Fibroblast of skin of right biceps (primary cell): Measurements from ENCODE around the gene RPS2.
"Not testable (repeated sequence)": the region's sequence is repeated elsewhere in the genome, so short reads cannot be mapped to it uniquely, and the experiment has no call there.

Source experiments
- DNase-seq: peaks from one replicate; pipeline ENCODE4 v3.0.0-alpha.2; 2013

The RPS2 gene

DNA sequence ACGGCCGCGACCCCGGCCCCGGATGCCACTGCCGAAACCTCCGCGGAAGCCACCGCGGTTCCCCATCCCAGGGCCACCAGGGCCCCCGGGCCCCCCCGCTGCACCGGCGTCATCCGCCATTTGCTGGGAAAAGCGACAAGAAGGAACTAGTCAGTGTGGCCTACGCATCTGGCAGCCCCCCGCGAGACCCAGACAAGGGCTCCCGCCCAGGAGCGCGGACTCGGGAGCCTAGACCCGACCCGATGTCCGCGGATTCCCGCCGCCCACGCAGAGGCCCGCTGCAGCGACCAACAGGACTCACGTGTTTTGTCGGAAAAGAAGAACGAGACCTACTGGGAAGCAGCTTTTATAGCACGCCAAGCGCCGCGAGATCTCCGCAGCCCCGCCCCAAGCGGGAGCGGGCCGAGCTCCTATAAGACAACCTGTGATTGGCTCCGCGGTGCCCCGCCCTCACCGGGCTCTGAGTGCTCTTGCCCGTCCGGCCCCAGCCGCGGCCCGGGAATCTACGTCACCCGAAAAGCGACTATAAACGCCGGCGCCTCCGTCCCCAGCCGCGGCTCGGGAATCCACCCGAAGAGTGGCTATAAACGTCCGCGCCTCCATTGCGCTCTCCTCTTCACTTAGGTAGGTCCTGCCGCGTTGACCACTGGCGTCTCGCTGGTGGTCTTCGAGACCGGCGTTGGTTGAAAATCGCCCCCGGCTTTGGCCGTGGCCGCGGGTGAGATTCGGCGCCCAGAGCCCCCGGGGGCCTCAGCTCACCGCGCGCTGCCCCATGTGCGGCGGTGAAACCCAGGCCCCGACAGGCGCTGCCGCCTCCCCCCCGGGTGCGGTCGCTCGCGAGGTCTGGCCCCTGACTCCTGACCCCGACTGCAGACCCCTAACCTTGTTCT, at the start of gene RPS2:
Gene RPS2, minus strand, starts transcription at position 321 of the 890 bp plus-strand sequence. Its CDS starts 201 bp downstream, at position 120.
- DNase-seq, result peak; percentile 99

DNA sequence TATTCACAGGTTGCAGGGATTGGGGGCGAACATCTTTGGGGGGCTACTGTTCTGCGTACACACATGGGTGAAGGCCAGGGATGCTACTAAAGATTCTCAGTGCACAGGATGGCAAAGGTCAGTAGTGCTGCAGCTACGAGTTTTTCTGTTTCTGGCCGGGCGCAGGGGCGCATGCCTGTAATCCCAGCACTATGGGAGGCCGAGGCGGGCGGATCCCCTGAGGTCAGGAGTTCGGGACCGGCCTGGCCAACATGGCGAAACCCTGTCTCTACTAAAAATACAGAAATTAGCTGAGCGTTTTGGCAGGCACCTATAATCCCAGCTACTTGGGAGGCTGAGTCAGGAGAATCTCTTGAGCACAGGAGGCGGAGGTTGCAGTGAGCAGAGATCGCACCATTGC, 48.9 kb upstream of the RPS2 start:
- DNase-seq, result no peak

DNA sequence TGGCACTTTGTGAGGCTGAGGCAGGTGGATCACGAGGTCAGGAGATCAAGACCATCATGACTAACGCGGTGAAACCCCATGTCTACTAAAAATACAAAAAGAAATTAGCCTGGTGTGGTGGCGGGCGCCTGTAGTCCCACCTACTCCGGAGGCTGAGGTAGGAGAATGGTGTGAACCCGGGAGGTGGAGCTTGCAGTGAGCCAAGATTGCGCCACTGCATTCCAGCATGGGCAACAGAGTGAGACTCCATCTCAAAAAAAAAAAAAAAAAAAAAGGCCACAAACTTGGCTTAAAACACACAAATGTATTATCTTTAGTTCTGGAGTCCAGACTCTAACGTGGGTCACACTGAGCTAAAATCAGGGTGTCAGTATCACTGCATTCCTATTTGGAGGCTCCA, 47.1 kb upstream of the RPS2 start:
- DNase-seq, result not testable (repeated sequence)

DNA sequence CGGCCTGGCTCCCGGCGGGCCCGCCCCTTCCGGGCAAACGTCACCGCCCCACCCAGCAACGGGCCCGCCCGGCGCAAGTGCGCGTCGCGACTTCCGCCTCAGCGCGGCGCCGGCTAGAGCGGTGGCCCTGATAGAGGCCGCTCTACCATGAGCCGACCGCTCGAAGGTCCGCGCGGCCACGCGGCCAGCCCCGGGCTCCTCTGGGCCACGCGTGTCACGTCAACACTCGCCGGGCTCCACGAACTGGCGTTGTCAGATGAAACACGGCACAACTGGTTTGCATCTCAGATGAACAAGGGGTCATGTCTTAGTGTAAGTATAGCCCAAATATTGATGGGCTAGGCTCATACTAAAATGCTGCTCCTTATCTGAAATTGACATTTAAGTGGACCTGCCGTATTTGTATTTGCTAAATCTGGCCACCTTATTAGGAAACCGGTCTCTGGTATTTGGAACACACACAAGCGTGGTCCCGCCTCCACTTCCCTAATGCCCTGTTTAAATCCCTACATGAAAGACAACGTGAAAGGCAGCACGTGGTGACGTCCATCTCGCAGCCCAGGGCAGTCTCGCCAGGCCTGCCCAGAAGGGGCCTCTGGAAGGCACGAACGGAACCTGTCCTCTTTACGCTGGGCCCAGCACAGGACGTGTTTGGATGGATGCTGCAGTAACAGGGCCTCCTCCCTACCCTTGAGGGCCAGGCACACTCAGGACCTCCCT, 45.3 kb upstream of the RPS2 start, which contains the start of gene ZNF598:
Gene ZNF598, minus strand, starts transcription at position 31 of the 720 bp plus-strand sequence.
- peak; percentile 91 for DNase-seq

DNA sequence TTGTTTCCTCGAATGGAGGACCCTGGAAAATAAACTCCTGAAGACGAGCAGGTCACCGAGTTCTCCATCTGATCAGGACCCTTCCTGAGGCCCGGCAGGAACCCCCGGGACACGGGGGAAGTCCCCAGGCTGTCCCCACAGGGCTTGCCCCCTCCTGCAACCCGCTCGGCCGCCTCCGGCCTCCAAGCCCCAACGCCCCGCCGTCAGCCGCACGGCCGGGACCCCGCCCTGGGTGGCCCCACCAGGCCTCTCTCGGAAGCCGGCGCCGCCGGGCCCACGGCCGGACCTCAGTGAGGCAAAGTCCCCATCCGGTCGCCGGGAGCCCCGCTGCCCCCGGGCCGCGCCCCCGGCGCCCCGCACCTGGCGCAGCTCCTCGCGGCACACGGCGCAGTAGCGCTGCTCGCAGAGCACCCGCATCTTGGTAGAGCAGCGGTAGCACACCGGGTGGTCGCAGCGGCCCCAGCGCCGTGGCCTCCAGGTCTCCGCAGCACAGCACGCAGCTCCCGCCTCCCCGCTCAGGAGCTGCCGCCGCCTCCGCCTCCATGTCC, 44.6 kb upstream of the RPS2 start:
- DNase-seq, result no peak

DNA sequence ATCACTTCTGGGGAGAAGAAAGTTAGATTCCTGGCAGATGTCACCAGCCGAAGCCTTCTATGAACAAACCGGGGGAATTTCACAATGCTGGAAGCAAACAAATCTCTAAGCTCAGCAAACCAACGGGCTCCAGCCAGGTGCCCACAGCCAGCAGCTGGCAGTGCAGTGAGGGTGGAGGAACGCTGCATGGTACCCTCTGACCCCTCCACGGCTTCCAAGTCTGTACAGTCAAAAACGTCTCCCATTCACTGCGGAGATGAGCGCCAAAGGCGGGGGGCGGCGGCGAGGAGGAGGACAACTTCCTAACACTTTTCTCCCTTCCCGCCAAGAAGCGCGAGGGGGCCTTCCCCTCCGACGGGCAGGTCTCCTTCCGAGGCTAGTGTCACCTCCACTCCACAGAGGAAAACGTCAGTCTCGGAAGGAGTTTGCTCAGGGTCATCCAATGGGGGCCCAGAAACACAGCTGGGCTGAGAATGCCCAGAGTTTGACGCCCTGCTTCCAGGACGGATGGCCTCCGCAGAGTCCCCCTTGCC, 44.1 kb upstream of the RPS2 start:
- DNase-seq, result peak; percentile 40

DNA sequence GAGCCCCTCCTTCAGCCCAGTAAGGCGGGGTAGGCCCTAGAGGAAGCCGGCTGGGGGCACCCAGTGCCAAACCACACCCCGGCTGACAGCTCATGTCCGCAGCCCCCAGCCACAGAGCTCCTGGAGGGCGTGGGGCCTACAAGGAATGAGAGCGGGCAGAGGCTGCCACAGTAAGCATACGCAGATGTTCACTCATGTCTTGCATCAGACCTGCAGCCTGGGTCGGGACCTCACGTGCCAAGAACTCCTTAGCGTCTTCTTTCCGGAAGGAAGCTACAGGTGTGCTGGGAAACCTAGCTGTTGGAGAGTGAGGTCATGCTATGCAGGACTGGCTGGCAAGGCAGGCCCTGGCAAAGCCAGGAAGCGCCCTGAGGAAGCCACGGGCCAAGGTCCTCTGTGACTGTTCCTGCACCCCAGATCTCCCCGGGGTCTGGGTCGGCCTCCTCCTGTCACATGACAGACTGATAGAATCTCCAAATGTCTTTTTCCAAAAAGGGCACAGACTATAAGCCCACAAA, 43.4 kb upstream of the RPS2 start:
- DNase-seq, result peak; percentile 40

DNA sequence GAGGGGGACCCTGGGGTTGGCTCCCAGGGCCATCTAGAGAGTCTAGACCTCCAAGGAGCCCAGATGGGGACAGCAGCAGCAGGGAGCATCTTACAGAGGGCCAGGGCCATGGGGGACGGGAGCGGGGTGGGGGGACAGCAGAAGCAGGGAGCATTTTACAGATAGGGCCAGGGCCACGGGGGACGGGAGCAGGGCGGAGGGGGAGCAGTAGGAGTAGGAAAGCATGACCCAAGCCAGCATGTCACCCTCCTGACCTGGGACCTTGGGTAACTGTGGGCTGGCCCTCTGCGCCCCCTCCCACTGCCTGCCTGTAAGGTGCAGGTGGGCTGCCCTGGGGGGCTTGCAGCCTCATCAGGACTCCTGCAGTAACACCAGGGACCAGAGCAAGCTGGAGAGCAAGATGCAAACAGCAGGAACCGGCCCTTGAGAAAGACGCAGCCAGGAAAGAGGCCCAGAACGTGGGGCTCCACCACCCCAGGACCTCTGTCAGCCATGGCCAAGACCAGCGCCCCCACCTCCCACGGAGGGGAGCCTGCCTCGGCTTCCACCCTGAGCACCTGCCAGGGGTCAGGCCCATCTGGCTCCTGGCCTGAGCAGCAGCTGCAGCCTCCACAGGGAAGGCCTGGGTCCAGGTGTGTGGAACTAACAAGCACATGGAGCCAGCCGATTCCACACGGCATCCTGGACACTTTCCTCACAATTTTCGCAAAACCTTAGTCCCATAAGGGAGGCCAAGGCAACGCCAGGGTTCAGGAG, 42.6 kb upstream of the RPS2 start:
- no peak for DNase-seq

DNA sequence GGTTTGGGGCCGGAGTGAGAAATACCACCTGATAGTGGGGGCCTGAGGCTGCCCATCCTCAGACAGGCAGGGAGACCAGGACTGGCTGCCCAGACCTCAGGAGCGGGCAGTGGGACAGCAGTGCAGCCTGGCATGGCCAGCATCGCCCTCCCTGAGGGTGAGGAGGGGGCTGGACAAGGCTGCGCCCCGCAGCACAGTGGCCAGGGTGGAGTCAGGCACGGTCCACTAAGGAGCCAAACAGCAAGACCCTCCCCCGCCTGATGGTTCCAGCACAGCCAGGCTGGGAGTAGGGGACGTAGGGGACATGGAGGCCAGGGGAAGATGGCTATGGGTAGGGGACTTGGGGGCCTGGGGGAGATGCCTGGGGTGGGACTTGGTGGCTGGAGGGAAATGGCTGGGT, 41.7 kb upstream of the RPS2 start:
- DNase-seq, result no peak

DNA sequence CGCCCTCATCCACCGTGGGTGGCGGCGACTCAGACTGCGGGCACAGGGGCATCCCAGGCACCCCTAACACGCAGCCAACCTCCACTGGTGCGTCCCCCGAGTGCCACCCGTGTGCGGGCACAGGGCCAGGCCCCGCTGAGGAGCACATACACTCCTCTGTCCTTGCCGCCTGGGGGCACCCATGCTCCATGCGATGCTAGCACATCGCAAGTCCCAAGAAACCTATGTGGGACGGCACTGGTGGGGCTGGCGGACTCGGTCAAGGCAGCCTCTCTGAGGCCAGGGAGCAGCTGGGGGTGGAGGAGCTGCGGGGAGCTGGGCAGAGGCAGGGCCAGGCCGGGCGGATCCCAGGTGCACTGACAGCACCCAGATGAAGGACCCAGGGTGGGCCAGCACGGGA, 41.0 kb upstream of the RPS2 start:
- no peak for DNase-seq

DNA sequence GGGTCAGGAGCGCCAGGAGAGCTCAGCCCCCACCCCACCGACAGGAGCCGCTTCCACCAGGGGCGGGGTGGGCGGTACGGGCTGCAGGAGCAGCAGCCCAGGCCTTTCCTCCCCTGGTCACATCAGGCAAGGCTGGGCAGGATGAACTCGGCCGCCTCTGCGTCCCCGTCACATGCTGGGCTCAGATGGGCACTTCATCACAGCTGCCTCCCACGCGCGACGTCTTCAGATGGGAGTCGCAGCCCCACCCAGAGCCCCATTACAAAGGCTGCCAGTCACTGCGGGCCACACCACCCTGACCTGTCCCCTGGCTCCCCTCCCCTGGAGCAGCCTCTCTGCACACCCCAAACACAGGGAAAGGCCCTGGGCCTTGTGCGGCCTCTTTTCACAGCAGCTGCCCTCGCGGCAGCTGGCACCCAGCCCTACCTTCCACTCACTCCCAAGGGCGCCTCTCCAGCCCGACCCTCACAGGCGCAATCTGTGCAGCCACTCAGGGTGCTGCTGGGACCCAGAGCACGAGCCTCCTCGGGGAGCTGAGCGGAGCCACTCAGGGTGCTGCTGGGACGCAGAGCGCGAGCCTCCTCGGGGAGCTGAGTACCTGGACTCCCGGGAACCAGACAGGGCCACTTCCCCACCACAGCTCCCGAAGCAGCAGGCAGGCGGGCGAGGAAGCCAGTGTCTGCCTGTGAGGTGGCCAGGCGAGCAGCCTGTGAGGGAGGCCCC, 40.3 kb upstream of the RPS2 start:
- no peak for DNase-seq

DNA sequence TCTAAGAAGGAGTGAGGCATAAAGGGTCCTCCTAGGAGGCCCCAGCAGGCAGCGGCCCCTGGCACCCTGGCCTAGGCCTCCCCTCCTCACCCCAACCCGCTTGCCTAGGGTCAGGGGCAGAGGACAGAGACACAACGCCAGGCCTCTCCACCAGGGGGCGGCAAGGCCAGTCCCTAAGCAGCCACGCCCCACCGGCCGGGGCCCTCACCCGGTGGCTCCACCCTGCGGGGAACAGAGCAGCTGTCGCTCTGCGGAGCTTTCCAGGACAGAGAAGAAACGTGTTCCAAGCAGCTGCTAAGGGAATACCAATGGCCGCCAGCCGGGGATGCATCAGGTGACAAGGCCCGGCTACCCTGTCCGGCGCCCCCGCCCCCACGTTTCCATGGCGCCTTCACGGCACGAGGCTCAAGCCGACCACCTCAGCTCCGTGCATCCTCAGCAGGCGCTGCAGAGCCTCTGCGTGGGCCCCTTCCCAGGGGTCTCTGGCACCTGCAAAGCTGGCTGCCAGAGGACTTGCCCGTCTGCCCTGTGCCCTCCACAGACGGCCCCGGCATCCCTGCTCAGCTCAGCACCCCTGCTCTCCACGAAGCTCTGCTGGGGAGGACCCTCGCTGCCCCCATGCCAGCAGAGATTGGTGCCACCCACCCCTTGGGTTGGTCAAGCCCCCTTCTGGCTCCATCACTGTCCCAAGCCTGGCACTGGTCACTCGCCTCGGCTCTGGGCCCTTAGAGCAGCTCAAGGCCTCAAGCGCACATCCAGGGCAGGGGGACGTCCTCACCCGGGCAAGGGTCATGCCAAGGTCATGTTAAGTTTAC, 39.4 kb upstream of the RPS2 start:
- peak; percentile 82 for DNase-seq

DNA sequence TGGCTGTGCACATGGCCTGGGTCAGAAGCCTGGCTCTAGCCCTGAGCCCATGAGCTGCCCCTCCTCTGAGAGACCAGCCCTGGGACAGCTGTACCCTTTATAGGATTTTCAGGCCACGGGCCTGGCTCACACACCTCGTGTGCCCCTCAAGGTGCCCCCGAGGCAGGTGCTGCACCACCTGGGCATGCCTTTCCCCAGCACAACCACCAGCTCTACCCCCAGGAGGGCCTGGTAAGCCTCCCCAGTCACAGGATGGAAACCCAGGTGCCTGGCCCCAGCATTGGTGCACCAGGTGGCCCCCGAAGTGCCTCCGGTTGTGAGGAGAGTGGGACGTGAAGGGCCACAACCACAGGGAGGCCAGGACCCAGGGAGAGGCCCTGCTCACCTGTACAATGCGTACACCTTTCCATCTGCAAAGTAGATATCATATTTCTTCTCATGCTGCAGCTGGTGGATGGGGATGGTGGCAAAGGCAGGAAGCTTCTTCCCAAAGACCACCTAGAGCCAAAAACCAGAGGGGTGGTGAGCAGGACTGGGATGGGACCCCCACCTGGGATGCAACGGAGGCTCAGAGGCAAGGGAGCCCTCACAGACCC, 38.7 kb upstream of the RPS2 start:
- no peak for DNase-seq

DNA sequence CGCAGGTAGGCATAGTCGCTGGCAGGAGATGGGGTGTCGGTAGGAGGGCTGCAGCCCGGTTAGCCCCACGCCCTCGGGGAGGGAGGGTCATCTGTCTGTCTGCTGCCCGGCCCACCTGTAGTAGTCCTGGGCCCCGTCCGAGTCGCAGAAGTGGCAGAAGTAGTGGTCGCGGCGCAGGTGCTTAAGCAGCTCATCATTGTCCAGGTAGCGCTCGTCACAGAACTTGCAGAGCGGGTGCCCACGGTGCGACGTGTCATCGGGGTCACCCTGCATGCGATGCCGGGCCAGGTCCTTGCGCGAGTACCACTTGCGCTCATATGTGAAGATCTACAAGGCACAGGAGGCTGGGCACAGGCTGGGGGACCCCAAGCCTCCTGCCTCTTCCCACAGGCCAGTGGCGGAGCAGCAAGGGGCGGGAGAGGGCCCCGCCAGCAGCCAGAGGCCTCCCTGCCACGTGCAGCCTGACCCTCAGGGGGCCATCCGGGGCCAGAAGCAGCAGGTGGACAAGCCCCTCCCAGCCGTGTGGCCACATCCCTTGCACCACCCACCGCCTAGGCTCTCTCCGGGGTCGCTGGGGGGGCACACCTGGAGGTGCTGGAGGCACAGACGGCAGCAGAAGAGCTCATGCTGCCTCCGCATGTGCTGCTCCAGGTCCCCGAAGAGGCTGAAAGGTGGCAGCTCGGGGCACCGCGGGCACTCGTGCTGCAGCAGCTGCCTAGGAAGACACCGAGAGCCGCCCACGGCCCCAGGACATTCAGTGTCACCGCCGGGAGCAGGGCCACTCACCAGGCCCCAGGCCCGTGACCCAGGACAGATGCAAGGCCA, 38.0 kb upstream of the RPS2 start:
- DNase-seq, result no peak

DNA sequence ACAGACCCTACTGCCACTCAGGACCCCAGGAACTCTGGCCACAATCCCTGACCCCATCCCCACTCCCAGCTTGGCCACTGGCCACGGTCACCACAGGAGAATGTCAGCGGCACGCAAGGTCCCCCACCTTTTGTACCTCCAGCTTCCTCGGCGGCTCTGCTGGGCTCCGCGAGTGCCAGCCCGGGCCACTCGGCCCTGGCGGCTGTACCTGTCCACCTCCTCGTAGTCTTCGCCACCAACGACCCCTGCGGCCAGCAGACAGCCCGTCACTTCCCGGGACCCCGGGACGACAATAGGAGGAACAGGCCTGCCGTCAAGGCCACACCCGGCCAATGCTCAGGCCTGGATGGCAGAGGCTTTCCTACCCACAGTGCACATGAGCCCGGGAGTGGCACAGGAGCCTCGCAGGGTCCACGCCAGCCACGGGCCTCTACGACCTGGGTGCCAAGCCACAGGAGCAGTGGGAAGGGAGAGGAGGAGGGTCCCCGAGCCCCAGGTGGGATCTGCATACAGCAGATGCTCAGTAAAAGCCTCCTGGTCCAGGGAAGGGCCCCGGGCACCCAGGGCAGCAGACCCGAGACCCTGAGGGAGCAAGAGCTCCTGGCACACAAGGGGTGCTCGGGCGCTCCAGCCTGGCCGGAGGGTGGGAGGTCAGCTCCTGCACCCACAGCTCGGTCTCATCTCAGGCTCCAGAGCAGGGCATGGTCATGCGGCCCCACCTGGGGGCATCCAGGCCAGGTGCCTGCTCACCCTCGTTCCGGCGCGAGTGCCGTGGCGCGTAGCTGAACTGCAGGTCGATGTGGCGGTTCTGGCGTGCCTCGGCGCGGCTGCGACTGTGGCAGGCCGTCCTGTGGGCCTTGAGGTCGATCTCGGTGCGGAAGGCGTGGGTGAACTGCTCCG, 37.1 kb upstream of the RPS2 start:
- no peak for DNase-seq

DNA sequence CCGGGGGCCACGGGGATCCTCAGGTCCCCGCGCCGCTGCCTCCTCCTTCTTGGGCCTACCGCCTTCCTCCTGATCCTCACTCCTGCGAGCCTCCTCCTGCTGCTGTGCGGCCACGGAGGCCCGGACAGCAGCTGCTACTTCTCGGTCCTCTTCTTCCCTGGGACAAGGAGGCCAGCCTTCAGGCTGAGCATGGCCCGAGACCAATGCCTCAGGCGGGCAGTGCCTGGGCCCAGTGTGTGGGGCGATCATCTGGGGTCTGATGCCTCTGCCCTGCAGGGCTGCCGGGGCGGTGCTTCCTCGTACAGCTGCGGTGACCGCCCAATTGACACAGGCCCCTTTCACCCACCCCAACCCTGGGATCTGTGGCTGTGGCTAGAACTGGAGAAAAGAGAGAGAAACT, 36.4 kb upstream of the RPS2 start:
- no peak for DNase-seq

DNA sequence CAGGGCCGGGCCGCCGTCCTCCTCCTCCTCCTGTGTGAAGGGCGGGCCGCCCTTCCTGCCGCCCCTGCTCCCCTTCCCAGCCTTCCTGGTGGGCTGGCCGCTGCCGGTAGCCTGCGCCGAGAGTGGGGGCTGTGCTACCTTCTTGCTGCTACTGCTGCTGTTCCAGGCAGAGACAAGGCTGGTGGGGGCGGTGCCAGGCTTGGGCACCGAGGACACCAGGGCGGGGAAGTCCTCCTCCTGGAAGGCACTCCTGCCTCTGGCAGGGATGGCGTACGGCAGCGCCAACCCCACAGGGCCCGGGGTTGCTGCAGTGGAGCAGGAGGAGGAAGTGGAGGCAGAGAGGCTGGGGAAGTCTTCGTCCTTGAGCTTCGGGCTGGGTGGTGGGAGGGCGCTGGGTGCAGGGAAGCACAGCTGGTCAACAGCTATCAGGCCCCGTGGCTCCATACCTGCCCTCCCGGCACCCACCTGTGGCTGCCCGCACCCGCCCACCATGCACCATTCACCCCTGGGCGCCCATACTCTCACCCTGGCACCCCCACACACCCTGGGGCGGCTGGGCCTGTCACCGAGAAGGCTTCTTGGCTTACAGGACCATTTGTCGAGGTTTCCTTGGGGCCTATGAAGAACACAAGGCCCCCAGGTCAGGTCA, 35.4 kb upstream of the RPS2 start:
- DNase-seq, result no peak
